WTC11 (cell line): Measurements from ENCODE around the gene ATP2C1.

Source experiments
- CREB1 ChIP-seq: sonication (generic); formaldehyde crosslinking; IDR thresholded peaks from 2 replicates; pipeline ENCODE4 v1.8.0; 2023; ENCODE audit warnings: mild to moderate bottlenecking, missing genetic modification reagents
- TF ChIP-seq, protein P1 (sequence below): fragments of 200-600 bp; IDR thresholded peaks from 2 replicates; pipeline ENCODE4 v1.8.0; 2022; ENCODE audit warnings: antibody characterized with exemption
- TF ChIP-seq, protein P2 (sequence below): fragments of 250-450 bp; sonication (Bioruptor Pico); IDR thresholded peaks from 2 replicates; pipeline ENCODE4 v1.9.0; 2021; ENCODE audit warnings: mild to moderate bottlenecking
- TF ChIP-seq, protein P3 (sequence below): sonication (generic); formaldehyde crosslinking; IDR thresholded peaks from 2 replicates; pipeline ENCODE4 v1.8.1; 2022; ENCODE audit warnings: low read depth, mild to moderate bottlenecking, moderate library complexity, missing genetic modification reagents, borderline replicate concordance
- TF ChIP-seq, protein P4 (sequence below): sonication (generic); formaldehyde crosslinking; IDR thresholded peaks from 2 replicates; pipeline ENCODE4 v1.8.1; 2023; ENCODE audit warnings: mild to moderate bottlenecking, missing genetic modification reagents, moderate library complexity

DNA sequence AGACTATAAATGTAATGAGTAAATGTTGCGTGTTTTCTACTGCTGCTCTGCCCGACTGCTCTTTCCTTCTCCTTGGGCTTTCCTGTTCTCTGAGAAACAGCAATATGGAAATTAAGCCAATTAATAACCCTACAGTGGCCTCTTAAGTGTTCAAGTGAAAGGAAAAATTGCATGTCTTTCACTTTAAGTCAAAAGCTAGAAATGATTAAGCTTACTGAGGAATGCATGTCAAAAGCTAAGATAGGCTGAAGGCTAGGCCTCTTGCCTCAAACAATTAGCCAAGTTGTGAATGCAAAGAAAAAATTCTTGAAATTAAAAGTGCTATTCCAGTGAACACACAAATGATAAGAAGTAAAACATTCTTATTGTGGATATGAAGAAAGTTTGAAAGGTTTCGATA, 55.0 kb downstream of the ATP2C1 start:
- TF ChIP-seq CREB1 (CRISPR knock-in tag) = no peak
- TF ChIP-seq, protein P1, sequence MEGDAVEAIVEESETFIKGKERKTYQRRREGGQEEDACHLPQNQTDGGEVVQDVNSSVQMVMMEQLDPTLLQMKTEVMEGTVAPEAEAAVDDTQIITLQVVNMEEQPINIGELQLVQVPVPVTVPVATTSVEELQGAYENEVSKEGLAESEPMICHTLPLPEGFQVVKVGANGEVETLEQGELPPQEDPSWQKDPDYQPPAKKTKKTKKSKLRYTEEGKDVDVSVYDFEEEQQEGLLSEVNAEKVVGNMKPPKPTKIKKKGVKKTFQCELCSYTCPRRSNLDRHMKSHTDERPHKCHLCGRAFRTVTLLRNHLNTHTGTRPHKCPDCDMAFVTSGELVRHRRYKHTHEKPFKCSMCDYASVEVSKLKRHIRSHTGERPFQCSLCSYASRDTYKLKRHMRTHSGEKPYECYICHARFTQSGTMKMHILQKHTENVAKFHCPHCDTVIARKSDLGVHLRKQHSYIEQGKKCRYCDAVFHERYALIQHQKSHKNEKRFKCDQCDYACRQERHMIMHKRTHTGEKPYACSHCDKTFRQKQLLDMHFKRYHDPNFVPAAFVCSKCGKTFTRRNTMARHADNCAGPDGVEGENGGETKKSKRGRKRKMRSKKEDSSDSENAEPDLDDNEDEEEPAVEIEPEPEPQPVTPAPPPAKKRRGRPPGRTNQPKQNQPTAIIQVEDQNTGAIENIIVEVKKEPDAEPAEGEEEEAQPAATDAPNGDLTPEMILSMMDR = no peak
- TF ChIP-seq, protein P2, sequence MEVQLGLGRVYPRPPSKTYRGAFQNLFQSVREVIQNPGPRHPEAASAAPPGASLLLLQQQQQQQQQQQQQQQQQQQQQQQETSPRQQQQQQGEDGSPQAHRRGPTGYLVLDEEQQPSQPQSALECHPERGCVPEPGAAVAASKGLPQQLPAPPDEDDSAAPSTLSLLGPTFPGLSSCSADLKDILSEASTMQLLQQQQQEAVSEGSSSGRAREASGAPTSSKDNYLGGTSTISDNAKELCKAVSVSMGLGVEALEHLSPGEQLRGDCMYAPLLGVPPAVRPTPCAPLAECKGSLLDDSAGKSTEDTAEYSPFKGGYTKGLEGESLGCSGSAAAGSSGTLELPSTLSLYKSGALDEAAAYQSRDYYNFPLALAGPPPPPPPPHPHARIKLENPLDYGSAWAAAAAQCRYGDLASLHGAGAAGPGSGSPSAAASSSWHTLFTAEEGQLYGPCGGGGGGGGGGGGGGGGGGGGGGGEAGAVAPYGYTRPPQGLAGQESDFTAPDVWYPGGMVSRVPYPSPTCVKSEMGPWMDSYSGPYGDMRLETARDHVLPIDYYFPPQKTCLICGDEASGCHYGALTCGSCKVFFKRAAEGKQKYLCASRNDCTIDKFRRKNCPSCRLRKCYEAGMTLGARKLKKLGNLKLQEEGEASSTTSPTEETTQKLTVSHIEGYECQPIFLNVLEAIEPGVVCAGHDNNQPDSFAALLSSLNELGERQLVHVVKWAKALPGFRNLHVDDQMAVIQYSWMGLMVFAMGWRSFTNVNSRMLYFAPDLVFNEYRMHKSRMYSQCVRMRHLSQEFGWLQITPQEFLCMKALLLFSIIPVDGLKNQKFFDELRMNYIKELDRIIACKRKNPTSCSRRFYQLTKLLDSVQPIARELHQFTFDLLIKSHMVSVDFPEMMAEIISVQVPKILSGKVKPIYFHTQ = no peak
- TF ChIP-seq, protein P3, sequence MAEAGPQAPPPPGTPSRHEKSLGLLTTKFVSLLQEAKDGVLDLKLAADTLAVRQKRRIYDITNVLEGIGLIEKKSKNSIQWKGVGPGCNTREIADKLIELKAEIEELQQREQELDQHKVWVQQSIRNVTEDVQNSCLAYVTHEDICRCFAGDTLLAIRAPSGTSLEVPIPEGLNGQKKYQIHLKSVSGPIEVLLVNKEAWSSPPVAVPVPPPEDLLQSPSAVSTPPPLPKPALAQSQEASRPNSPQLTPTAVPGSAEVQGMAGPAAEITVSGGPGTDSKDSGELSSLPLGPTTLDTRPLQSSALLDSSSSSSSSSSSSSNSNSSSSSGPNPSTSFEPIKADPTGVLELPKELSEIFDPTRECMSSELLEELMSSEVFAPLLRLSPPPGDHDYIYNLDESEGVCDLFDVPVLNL (CRISPR knock-in tag) = no peak
- TF ChIP-seq, protein P4, sequence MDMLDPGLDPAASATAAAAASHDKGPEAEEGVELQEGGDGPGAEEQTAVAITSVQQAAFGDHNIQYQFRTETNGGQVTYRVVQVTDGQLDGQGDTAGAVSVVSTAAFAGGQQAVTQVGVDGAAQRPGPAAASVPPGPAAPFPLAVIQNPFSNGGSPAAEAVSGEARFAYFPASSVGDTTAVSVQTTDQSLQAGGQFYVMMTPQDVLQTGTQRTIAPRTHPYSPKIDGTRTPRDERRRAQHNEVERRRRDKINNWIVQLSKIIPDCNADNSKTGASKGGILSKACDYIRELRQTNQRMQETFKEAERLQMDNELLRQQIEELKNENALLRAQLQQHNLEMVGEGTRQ = no peak
